Endothelial cell (in vitro differentiated cells): ENCODE measurements around the gene GPATCH8. TPM values are rescaled to one million over a fixed set of nuclear protein-coding genes. Genes with fewer than 3 reads are reported as not detected.

ENCODE experiments used
- DNase-seq: peaks from one replicate; pipeline ENCODE4 v3.0.0; 2021; ENCODE audit warnings: low spot score
- H3K27ac Mint-ChIP-seq: one replicate; pipeline ENCODE4 v1.8.0; 2021; ENCODE audit warnings: mixed read lengths, inconsistent platforms; ENCODE audit not compliant: unreplicated experiment
- H3K27me3 Mint-ChIP-seq: one replicate; pipeline ENCODE4 v1.8.0; 2021; ENCODE audit warnings: mild to moderate bottlenecking, moderate library complexity, mixed read lengths, inconsistent platforms; ENCODE audit not compliant: unreplicated experiment
- H3K36me3 Mint-ChIP-seq: one replicate; pipeline ENCODE4 v1.8.0; 2021; ENCODE audit warnings: mild to moderate bottlenecking, low read depth, mixed read lengths, inconsistent platforms; ENCODE audit not compliant: unreplicated experiment
- H3K4me1 Mint-ChIP-seq: one replicate; pipeline ENCODE4 v1.8.0; 2021; ENCODE audit warnings: mild to moderate bottlenecking, mixed read lengths, inconsistent platforms; ENCODE audit not compliant: unreplicated experiment
- H3K4me3 Mint-ChIP-seq: one replicate; pipeline ENCODE4 v1.8.0; 2021; ENCODE audit warnings: mild to moderate bottlenecking, mixed read lengths, inconsistent platforms; ENCODE audit not compliant: unreplicated experiment
- H3K9me3 Mint-ChIP-seq: one replicate; pipeline ENCODE4 v1.8.0; 2021; ENCODE audit warnings: mixed read lengths, inconsistent platforms; ENCODE audit not compliant: unreplicated experiment
- long read RNA-seq: library from polyadenylated mRNA; unstranded; transcript quantifications from one replicate; pipeline ENCODE4 v2.0.0, GENCODE V29; 2020; ENCODE audit not compliant: unreplicated experiment
- total RNA-seq: library from RNA; stranded (reverse); fragmentation: NEBNext Ultra II Directional; extraction: Animal tissue kit (Norgen Biotek cat#: 25700); gene quantifications from one replicate; pipeline ENCODE4 v1.2.1, GENCODE V29; 2021; ENCODE audit not compliant: unreplicated experiment
- TF ChIP-seq, protein P1 (sequence below): fragments of 200-600 bp; sonication (generic); IDR thresholded peaks from one replicate; pipeline ENCODE4 v1.5.0; 2021; ENCODE audit warnings: antibody characterized with exemption; ENCODE audit not compliant: unreplicated experiment

Gene GPATCH8
- 53.3 TPM for total RNA-seq
- long read RNA-seq, full-length matches to known transcripts: 9 of 15 reads
- long read RNA-seq, partial matches to known transcripts: 2 of 15 reads
- long read RNA-seq, other reads (novel, unspliced or antisense): 4 of 15 reads

DNA sequence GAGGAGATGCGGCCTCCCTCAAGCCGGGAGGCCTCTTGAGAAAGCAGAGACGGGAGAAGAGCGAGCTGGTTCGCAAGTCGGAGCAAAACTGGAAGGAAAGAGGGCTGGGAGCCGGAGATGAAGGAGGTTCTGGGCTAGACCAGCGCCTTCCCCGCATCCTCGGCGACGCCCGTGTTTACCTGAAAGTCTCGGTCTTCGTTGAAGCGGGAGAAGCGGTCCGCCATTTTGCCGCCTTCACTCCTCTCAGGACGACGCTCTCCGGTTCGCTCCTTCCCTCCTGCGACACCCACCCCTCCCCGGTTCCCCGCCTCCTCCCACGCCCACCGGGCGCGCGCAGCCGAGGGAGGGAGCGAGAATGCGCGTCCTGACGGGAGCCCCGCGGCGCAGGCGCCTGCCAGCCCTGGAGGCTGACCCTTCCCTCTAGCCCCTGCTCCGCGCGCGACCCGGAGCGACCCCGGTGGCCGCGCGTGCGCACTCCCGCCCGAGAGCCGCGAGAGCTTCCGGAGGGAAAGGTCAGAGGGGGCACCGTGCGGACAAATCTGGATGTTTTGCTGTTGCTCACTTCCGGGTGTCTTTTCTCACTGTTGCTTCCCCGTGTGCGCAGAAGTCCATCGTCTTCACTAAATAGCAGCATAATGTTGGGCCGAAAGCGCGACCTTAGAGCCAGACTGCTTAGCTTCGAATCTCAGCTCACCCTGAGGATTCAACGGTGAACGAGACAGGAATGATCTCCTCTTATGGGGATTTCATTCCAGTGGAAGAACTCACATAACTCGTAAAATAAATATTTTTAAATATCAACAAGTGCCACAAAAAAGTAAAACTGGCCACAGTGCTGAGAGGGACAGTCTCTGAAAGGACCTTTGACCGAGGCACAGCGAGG, at the start of gene GPATCH8:
Gene GPATCH8, minus strand, starts transcription at position 260 of the 883 bp plus-strand sequence. Its CDS starts 36 bp downstream, at position 224.
- peak; percentile 98 for DNase-seq
- H3K4me3 Mint-ChIP-seq: peak within 1 kb of the TSS; percentile 97
- peak within 1 kb of the TSS; percentile 96 for H3K27ac Mint-ChIP-seq
- no peaks in the 10 kb centered on the region for H3K9me3 Mint-ChIP-seq
- TF ChIP-seq, protein P1, sequence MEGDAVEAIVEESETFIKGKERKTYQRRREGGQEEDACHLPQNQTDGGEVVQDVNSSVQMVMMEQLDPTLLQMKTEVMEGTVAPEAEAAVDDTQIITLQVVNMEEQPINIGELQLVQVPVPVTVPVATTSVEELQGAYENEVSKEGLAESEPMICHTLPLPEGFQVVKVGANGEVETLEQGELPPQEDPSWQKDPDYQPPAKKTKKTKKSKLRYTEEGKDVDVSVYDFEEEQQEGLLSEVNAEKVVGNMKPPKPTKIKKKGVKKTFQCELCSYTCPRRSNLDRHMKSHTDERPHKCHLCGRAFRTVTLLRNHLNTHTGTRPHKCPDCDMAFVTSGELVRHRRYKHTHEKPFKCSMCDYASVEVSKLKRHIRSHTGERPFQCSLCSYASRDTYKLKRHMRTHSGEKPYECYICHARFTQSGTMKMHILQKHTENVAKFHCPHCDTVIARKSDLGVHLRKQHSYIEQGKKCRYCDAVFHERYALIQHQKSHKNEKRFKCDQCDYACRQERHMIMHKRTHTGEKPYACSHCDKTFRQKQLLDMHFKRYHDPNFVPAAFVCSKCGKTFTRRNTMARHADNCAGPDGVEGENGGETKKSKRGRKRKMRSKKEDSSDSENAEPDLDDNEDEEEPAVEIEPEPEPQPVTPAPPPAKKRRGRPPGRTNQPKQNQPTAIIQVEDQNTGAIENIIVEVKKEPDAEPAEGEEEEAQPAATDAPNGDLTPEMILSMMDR: no peak
- peaks cover 6% of the 10 kb centered on the region for H3K27me3 Mint-ChIP-seq
- H3K36me3 Mint-ChIP-seq: peaks cover 4% of the 10 kb centered on the region
- H3K4me1 Mint-ChIP-seq: peaks cover 10% of the 10 kb centered on the region

DNA sequence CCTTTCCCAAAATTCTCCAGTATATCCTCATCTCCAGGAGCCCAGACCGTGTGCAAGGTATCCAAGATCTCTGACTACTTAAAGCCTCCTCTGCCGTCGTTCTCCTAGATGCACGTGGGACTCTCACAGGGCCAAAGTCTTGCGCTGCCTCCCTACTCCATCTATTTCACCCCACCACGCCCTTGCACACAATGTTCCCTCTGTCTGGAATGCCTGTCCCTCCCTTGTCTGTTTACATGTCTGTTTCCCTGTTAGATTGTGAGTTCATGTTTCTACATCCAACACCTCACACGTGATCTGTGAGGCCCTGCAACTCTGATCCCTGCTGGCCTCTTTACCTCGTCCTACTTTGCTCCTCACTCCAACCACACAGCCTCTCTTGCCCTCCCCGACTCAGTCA, 49.2 kb upstream of the GPATCH8 start:
- H3K9me3 Mint-ChIP-seq: no peaks in the 10 kb centered on the region
- no peaks in the 10 kb centered on the region for H3K36me3 Mint-ChIP-seq
- no peak overlapping the region for H3K4me3 Mint-ChIP-seq
- H3K27me3 Mint-ChIP-seq: peaks cover 8% of the 10 kb centered on the region
- DNase-seq: no peak
- H3K4me1 Mint-ChIP-seq: peaks cover 31% of the 10 kb centered on the region
- TF ChIP-seq, protein P1: no peak
- H3K27ac Mint-ChIP-seq: no peak overlapping the region

DNA sequence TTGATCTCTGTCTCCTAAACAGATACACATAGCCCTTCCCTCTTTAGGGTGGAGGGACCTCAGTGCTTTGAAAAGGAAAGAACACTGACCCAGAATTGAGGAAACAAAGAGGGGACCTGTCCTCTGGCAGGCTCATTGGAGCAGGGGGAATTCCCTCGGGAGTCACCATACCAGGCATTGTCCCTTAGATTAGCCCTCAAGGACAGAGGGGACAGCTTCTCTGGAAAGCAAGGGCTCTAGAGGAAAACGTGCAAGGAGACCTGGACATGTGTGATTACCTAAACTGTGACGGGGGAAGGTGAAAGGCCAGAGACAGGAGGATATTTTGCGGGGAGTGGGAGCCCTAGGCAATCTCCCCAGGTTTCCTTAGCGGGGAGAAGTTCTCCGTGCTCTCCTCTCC, 46.5 kb upstream of the GPATCH8 start:
- H3K4me3 Mint-ChIP-seq: no peak overlapping the region
- no peak for DNase-seq
- no peaks in the 10 kb centered on the region for H3K36me3 Mint-ChIP-seq
- H3K27ac Mint-ChIP-seq: no peak overlapping the region
- H3K4me1 Mint-ChIP-seq: peaks cover 17% of the 10 kb centered on the region
- TF ChIP-seq, protein P1: no peak
- H3K9me3 Mint-ChIP-seq: no peaks in the 10 kb centered on the region
- H3K27me3 Mint-ChIP-seq: peaks cover 6% of the 10 kb centered on the region

DNA sequence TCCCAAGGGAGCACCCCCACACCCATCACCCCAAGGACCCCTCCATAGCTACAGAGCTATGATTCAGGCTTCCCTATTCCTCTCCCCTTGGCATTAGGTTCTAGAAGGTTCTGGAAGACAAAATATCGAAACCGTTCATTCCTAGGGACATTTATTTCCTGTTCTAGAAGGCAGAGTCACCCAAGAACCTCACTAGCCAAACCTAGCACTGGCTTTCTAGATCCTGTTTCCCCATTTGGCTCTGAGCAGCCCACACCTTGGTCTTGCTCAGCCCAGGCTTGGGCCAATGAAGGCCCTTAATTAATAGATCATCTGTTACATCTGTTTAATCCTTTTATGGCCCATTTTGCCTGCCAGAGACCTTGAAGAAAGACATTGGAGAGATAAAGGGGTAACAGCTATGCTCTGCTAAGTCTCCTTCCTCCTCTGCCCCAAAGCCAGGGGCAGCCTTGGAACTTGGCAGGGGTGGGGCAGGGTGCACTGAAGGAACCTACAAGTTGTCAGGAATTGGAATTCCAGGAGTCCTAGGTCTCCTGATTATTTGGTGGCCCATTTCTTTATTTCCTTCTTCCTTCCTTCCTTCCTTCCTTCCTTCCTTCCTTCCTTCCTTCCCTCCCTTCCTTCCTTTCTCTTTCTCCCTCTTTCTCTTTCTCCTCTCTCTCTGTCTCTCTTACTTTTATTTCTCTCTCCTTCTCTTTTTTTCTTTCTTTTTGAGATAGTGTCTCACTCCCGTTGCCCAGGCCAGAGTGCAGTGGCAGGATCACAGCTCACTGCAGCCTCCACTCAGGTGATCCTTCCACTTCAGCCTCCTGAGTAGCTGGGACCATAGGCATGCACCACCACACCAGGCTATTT, 45.4 kb upstream of the GPATCH8 start:
- Mint-ChIP-seq H3K27me3 (peaks cover 6% of the 10 kb centered on the region), H3K4me3 (no peak overlapping the region), H3K27ac (peak overlapping the region; percentile 42), H3K4me1 (peaks cover 20% of the 10 kb centered on the region), H3K9me3 (no peaks in the 10 kb centered on the region), H3K36me3 (no peaks in the 10 kb centered on the region)
- TF ChIP-seq, protein P1: no peak
- DNase-seq: no peak
